Measurements from ENCODE around the gene WDFY3. TPM values are rescaled to one million over a fixed set of nuclear protein-coding genes. Genes with fewer than 3 reads are reported as not detected.

Gene WDFY3
- polyA plus RNA-seq (ENCODE audit: insufficient read depth in 1 of 5, insufficient read length in 5 of 5, low replicate concordance in 1 of 5): 10 to 100 TPM; 24.0 to 44.9 (median 40.6) TPM
- long read RNA-seq, donor 1, partial matches to known transcripts: 0 of 1 reads
- long read RNA-seq, donor 1, other reads (novel, unspliced or antisense): 0 of 1 reads
- long read RNA-seq, donor 2, partial matches to known transcripts: 5 of 5 reads
- long read RNA-seq, donor 2, other reads (novel, unspliced or antisense): 0 of 5 reads
- long read RNA-seq, donor 3, partial matches to known transcripts: 0 of 2 reads
- long read RNA-seq, donor 3, other reads (novel, unspliced or antisense): 0 of 2 reads
- long read RNA-seq, donor 4: 0 reads
- long read RNA-seq, donor 5, partial matches to known transcripts: 7 of 9 reads
- long read RNA-seq, donor 5, other reads (novel, unspliced or antisense): 0 of 9 reads
- long read RNA-seq, donor 6, partial matches to known transcripts: 9 of 9 reads
- long read RNA-seq, donor 6, other reads (novel, unspliced or antisense): 0 of 9 reads
- long read RNA-seq, donor 7, partial matches to known transcripts: 5 of 5 reads
- long read RNA-seq, donor 7, other reads (novel, unspliced or antisense): 0 of 5 reads
- long read RNA-seq, donor 8, partial matches to known transcripts: 0 of 2 reads
- long read RNA-seq, donor 8, other reads (novel, unspliced or antisense): 0 of 2 reads

- peak; percentile 86 to 90 for DNase-seq
Measured at GRCh38 chr4:84966382-84967242, at the start of gene WDFY3. Gene WDFY3 (minus strand): TSS chr4:84966690. CDS start chr4:84860591, 106,099 bp downstream.

DNA sequence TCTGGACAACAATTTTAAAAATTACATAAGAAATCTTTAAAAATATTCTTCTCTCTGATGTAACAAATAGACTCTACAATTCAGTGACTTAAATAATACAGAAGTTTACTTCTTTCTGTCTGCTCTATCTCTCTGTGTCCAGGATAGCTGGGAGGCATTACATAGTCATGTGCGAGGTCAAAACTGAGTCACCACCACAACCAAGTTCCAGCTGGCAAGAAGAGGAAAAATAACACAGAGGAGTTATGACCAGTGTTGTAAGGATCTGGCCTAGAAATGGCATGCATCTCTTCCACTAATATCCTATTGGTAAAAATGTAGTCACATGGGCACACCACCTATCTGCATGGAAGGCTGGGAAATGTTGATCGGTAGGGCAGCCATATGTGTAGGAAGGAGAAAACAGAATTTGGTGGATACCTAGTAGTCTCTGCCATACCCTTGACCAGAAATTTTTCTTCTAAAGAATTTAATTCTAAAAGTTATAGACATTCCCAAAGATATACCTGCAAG is 39.4 kb upstream of the WDFY3 start:
- DNase-seq: no peak

GRCh38 chr4:85000343-85000742 is 33.9 kb upstream of the WDFY3 start:
- DNase-seq: no peak

DNA sequence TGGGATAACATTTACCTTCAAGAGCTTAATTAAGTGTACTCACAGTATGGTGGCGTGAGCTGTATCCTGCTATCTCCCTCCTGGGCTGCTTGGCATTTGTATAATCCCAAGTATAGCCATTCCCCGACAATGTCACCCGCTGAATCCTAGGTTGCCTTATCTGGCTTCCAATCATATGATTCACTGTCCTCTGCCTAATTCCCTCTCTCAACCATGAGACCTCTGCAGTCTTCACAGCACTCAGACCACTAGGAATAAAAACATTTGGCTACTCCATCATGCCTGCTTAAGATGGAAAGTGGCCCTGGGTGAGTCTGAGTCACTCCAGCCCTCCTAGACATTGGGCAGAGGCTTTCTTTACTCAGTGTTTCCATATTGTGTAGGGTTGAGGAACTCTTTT is 28.9 kb upstream of the WDFY3 start:
- DNase-seq: no peak

- DNase-seq: peak in 1 of 2 donors; percentile 16
Measured at GRCh38 chr4:84994280-84994679, 27.8 kb upstream of the WDFY3 start.

- no peak for DNase-seq
Measured at GRCh38 chr4:84985952-84986351, 19.5 kb upstream of the WDFY3 start.

- no peak for DNase-seq
Measured at GRCh38 chr4:84977396-84977795, 10.9 kb upstream of the WDFY3 start.

DNA sequence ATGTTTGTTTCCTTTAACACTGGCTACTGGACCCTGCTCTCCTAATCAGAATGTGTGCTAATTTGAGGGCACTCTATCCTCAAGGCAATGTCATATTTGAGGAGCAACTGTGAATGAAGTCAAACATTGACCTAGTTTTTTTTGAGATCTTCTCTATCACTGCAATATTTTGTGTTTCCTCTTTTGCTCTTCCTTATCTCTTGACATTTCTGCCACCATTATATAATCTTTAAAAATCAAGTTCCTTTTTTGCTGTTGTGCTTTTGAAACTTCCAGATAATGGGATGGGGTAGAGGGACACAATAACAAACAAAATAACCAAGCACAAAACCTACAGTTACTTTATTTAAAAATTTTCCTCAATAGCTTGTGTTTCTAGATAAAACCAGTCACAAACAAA is 7.4 kb upstream of the WDFY3 start:
- DNase-seq: no peak

DNA sequence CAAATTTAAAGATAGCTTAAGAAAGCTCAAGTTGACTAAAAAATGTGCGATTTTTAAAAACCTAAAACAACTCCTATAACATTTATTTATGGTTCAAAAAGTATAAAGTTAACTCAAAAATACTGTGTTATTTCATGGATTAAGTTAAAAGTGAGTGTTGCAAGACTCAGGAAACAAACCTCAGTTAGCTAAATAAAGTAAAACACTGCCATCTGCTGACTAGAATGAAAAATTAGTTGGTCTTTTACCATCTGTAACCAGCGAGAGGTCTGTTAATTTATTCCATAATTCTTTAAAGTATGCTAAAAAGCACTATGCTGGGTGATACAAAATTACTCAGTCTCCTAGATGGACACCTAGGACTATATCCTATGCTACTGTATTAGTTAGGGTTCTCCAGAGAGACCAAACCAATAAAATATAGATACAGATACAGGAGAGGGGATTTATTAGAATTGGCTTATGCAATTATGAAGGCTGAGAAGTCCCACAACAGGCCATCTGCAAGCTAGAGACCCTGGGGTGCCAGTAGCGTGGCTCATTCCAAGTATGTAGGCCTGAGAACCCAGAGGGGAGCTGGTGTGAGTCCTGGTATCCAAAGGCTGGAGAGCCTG is 4.9 kb upstream of the WDFY3 start:
- DNase-seq: peak in 1 of 2 donors; percentile 24

DNA sequence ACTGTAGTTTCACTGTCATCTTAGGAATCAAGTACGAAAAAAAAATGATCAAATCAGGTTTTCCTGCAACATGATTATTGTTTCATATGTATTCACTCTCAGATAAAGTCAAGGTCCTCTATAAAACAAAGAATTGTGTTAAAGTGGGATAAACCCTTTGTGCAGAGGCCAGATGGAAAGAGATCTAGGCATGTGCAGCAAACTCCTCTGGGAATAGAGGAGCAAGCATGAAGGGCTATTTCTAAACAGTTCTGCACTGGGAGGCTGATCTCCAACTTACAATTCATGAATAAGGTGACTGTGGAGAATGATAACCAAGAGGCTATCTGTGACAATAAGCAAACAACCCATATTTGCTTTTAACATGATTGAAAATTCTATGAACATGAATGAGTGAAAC is 2.4 kb upstream of the WDFY3 start:
- DNase-seq: no peak

DNA sequence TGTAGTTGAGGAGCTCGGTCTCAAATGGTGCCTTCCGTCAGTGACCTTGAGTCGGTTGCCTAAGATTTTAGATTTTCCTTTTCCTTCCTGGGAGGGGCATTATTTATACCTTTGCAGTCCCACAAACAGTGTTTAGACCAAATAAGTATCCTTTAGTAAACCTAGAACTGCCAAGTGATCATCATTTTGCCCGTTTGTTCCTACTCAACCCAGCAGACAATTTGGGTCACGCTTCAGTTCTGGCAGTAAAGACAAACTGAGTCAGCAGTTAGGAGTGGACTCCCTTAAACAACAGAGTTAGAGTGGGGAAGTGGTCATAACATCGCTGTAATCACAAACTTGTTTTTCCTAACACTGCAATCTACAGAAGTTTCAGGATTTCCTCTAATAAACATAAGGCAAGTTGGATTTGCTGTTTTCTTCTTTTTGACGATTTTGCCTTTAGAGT is 777 bp upstream of the WDFY3 start:
- peak in 1 of 2 donors; percentile 58 for DNase-seq

GRCh38 chr4:84965553-84966381 is 723 bp downstream of the WDFY3 start:
- DNase-seq: peak; percentile 50 to 51

GRCh38 chr4:84964995-84965552 is 1.4 kb downstream of the WDFY3 start:
- no peak for DNase-seq

DNA sequence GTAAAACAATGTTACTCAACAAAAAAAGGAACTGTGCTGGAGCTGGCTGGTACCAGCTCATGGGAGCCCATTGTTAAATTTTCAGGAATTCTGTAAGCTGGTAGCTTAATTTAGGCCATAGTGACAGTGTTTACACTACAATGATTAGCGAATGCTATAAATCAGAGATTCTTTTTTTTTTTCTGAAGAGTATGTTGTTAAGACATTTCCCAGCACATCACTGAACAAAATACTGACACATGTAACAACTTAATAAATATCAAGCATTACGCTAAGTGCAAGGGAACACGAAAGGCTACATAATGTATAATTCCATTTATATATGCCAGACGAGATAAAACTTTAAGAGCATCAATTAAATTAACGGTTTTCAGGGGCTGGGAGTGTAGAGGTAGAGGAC is 4.4 kb downstream of the WDFY3 start:
- DNase-seq: no peak

GRCh38 chr4:84958434-84958833 is 8.1 kb downstream of the WDFY3 start:
- no peak for DNase-seq

DNA sequence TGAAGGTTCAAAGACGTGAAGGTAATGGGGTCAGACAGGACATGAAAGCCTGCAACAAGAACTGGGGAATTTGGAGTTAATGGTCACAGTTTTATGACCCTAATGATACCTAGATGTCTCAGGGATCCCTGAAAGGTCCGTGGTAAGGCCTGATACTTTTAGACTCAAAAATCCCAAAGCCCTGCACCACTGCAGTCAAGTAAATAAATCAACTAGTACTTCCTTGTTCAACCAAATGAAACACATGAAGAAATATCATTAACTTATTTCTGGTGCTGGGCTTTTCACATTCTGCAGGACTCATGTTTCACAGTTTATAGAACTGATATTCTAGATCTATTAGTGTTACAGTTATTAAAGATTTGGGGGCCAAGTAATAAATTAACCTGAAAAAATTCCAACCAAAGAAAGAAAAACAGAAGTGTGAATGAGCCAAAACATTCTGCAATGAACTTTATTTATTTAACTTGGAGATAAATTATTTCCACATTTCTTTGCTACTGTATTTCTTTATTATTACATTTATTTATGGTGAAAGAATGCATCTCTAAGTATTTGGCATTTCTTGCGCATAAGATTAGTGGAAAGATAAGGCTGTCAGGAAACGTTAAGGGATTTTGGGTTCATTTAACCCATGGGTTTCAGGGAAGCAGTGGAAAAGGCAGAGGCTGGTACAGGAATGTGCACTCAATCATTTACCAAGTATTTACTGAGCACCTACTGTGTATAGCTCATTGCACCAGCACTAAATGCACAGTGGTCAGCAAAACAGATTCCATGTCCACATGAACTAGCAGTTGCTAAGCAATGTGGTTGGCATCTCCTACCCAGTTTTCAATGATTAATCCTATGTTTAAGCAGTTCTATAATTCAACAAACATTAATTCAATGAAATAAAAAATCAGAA is 8.7 kb downstream of the WDFY3 start:
- DNase-seq: no peak

DNA sequence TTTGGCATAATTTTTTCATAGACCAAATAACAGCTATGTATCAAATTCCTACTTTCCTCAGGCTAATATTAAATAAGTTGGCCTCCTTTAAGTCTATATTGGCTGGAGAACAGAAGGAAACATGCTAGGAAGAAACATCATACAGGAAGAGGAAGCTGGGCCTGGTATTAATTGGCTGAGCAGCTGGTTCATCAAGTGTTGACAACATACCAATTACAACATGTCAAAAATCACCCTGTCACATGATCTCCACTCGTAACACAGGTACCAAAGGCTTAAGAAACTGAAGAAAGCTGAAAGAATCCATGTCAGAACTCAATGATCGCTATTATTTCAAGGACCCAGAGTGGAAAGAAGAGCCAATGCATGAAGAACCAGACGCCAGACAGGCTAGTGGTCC is 10.5 kb downstream of the WDFY3 start:
- DNase-seq: no peak

GRCh38 chr4:84954982-84955567 is 11.4 kb downstream of the WDFY3 start:
- no peak for DNase-seq

DNA sequence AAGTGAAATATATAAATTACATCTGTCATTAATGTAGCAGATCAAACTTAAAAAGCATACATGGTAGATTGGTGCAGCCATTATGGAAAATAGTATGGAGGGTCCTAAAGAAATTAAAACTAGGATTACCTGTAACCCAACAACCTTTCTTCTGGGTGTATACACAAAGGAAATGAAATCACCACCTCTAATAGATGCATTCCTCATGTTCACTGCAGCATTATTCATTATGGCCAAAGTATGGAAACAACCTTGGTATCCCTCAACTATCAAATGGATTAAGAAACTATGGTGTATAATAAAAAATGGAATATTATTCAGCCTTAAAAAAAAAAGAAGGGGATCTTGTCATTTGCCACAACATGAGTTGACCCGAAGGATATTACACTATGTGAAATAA is 13.7 kb downstream of the WDFY3 start:
- no peak for DNase-seq
